ENCODE measurements around the gene RUNX3. TPM values are rescaled to one million over a fixed set of nuclear protein-coding genes. Genes with fewer than 3 reads are reported as not detected.

Gene RUNX3
- total and polyA plus RNA-seq, 8 donors, result 0.29 to 6.1 (median 2.6) TPM; not detected in 1

GRCh38 chr1:24912376-24913273 lies 17.5 kb downstream of the RUNX3 start:
- Histone ChIP-seq H3K27me3 (peaks cover 0 to 29% (median 0%) of the 10 kb centered on the region in 3 donors), H3K27ac (peak overlapping the region in 3 of 5 donors; percentile 27 to 46 (median 38)), H3K4me1 (peaks cover 0 to 20% (median 4%) of the 10 kb centered on the region in 4 donors), H3K4me3 (no peak overlapping the region), H3K36me3 (peaks cover 0 to 13% (median 5%) of the 10 kb centered on the region in 4 donors), H3K9me3 (no peaks in the 10 kb centered on the region)
- WGBS, 5 donors, result 79 to 87% (median 82%) methylated on average over 13 of the region's 13 CpGs
- intact Hi-C loops (cut with DNase I; ENCODE audit: low total_unique reads), result no loop called here
- no peak for DNase-seq
- no peak for TF ChIP-seq CTCF (IDR thresholded peaks at IDR 0.05)
- no peak for TF ChIP-seq POLR2AphosphoS5 (IDR thresholded peaks at IDR 0.05)
- TF ChIP-seq EP300 (IDR thresholded peaks at IDR 0.05), result no peak
- no peak for TF ChIP-seq POLR2A (IDR thresholded peaks at IDR 0.05)

- Histone ChIP-seq H3K27ac (peak overlapping the region in 3 of 5 donors; percentile 27 to 51 (median 46)), H3K27me3 (peaks cover 0 to 19% (median 0%) of the 10 kb centered on the region in 3 donors), H3K4me1 (peaks cover 0 to 20% (median 4%) of the 10 kb centered on the region in 4 donors), H3K9me3 (no peaks in the 10 kb centered on the region), H3K4me3 (no peak overlapping the region), H3K36me3 (peaks cover 0 to 12% (median 3%) of the 10 kb centered on the region in 4 donors)
- intact Hi-C loops (cut with DNase I; ENCODE audit: low total_unique reads), result no loop called here
- 82 to 87% (median 83%) methylated on average over 19 to 20 of the region's 20 CpGs for WGBS, 5 donors
- DNase-seq, result no peak
- TF ChIP-seq POLR2AphosphoS5 (IDR thresholded peaks at IDR 0.05), result no peak
- no peak for TF ChIP-seq EP300 (IDR thresholded peaks at IDR 0.05)
- TF ChIP-seq POLR2A (IDR thresholded peaks at IDR 0.05), result no peak
- no peak for TF ChIP-seq CTCF (IDR thresholded peaks at IDR 0.05)
These were observed 18.4 kb downstream of the RUNX3 start for GRCh38 chr1:24911651-24912155.

GRCh38 chr1:24910751-24911650 lies 19.1 kb downstream of the RUNX3 start:
- 73 to 81% (median 79%) methylated on average over 15 to 20 of the region's 20 CpGs for WGBS, 5 donors
- Histone ChIP-seq H3K9me3 (no peaks in the 10 kb centered on the region), H3K27me3 (peaks cover 0 to 16% (median 0%) of the 10 kb centered on the region in 3 donors), H3K27ac (peak overlapping the region; percentile 39 to 69 (median 60)), H3K4me1 (peaks cover 0 to 20% (median 4%) of the 10 kb centered on the region in 4 donors), H3K36me3 (peaks cover 0 to 18% (median 3%) of the 10 kb centered on the region in 4 donors), H3K4me3 (no peak overlapping the region)
- peak; percentile 51 to 83 for DNase-seq
- intact Hi-C loops (cut with DNase I; ENCODE audit: low total_unique reads), result no loop called here
- TF ChIP-seq EP300 (IDR thresholded peaks at IDR 0.05) (no peak), POLR2A (IDR thresholded peaks at IDR 0.05) (peak in 1 of 4 donors; percentile 32), POLR2AphosphoS5 (IDR thresholded peaks at IDR 0.05) (peak in 2 of 3 donors; percentile 58 to 84)

GRCh38 chr1:24910210-24910609 lies 19.9 kb downstream of the RUNX3 start:
- Histone ChIP-seq H3K4me1 (peaks cover 0 to 20% (median 4%) of the 10 kb centered on the region in 4 donors), H3K4me3 (no peak overlapping the region), H3K9me3 (no peaks in the 10 kb centered on the region), H3K27ac (peak overlapping the region in 4 of 5 donors; percentile 49 to 69 (median 63)), H3K27me3 (peaks cover 0 to 17% (median 0%) of the 10 kb centered on the region in 3 donors), H3K36me3 (peaks cover 0 to 26% (median 3%) of the 10 kb centered on the region in 4 donors)
- 92 to 98% (median 97%) methylated on average over 8 to 9 of the region's 9 CpGs for WGBS, 5 donors
- DNase-seq, result no peak
- TF ChIP-seq EP300 (IDR thresholded peaks at IDR 0.05) (no peak), POLR2AphosphoS5 (IDR thresholded peaks at IDR 0.05) (no peak), CTCF (IDR thresholded peaks at IDR 0.05) (no peak), POLR2A (IDR thresholded peaks at IDR 0.05) (no peak)
- intact Hi-C loops (cut with DNase I; ENCODE audit: low total_unique reads), result no loop called here
